Measurements from ENCODE around the gene C16orf89.

DNA sequence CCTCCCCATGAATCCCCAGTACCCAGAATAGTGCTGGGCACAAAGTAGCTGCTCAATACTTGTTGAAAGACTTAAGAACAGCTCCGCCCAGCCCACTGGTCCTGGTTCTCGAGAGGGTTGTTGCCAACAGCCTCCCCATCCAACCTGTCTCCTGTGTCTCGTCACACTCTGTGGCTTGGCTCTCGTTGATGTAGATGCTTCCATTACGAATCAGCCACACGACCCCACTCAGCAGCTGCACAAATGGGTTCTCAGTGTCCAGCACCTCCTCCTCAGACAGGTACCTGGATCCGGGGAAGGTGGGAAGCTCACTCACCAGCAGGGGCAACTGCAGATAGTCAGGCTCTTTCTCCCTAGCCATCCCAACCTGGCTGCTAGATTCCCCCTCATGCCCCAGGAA, 34.2 kb downstream of the C16orf89 start:
- no peak for TF ChIP-seq CTCF (conservative IDR thresholded peaks at IDR 0.05)
- TF ChIP-seq EZH2 (IDR thresholded peaks at IDR 0.05; ENCODE audit: low read depth), result no peak

Data from PC-9 (cell line).